Fibroblast of lung (primary cell): Measurements from ENCODE around the gene TMEM132C.

Source experiments
- CTCF ChIP-seq, 2 donors: IDR thresholded peaks in 1 of 2; conservative IDR thresholded peaks in 1 of 2; 1 replicate in 1 of 2; 2 replicates in 1 of 2; pipeline ENCODE4 v1.5.1; 2011 to 2012; ENCODE audit warnings: low read length in 2 of 2, control low read depth in 1 of 2, inconsistent platforms in 1 of 2, low read depth in 1 of 2, mild to moderate bottlenecking in 1 of 2
- EZH2 ChIP-seq: IDR thresholded peaks from 2 replicates; pipeline ENCODE4 v1.5.1; 2012; ENCODE audit warnings: low read length, control low read depth, mild to moderate bottlenecking; ENCODE audit errors: missing control alignments

GRCh38 chr12:128626808-128627320, 359.9 kb downstream of the TMEM132C start:
- TF ChIP-seq CTCF (conservative IDR thresholded peaks at IDR 0.05 in 1 of 2, IDR thresholded peaks at IDR 0.05 in 1 of 2; ENCODE audit: low read depth in 1 of 2, low read length in 2 of 2) (no peak), EZH2 (no peak)
